NCI-H1092 (cell line): ENCODE measurements around the gene DOCK7.
"Not testable (repeated sequence)": the region's sequence is repeated elsewhere in the genome, so short reads cannot be mapped to it uniquely, and the experiment has no call there.

ENCODE experiments used
- DNase-seq: peaks from one replicate; lab custom pipeline; 2025; lab: John Stamatoyannopoulos, UW

The DOCK7 gene

GRCh38 chr1:62691062-62691844 is 3.1 kb upstream of the DOCK7 start:
- DNase-seq = no peak

GRCh38 chr1:62689524-62689923 is 1.3 kb upstream of the DOCK7 start:
- DNase-seq = no peak

GRCh38 chr1:62688687-62689085 is 500 bp upstream of the DOCK7 start:
- peak; percentile 30 for DNase-seq

GRCh38 chr1:62687421-62687902 is 724 bp downstream of the DOCK7 start:
- DNase-seq = peak; percentile 21

GRCh38 chr1:62686822-62687221 is 1.4 kb downstream of the DOCK7 start:
- no peak for DNase-seq

GRCh38 chr1:62685431-62685859 is 2.7 kb downstream of the DOCK7 start:
- DNase-seq = no peak

- no peak for DNase-seq
These were observed 5.7 kb downstream of the DOCK7 start for GRCh38 chr1:62682531-62682930.

- DNase-seq = not testable (repeated sequence)
These were observed 7.2 kb downstream of the DOCK7 start for GRCh38 chr1:62680992-62681391.

GRCh38 chr1:62677822-62678221 is 10.4 kb downstream of the DOCK7 start:
- DNase-seq = not testable (repeated sequence)

- DNase-seq = no peak
These were observed 11.4 kb downstream of the DOCK7 start for GRCh38 chr1:62676611-62677356.

- DNase-seq = no peak
These were observed 14.6 kb downstream of the DOCK7 start for GRCh38 chr1:62673629-62674028.

GRCh38 chr1:62672029-62672428 is 16.2 kb downstream of the DOCK7 start:
- DNase-seq = no peak

GRCh38 chr1:62654744-62655143 is 33.4 kb downstream of the DOCK7 start:
- no peak for DNase-seq

GRCh38 chr1:62652387-62652786 is 35.8 kb downstream of the DOCK7 start:
- no peak for DNase-seq

GRCh38 chr1:62643283-62643682 is 44.9 kb downstream of the DOCK7 start:
- DNase-seq = no peak

GRCh38 chr1:62637392-62638105 is 50.6 kb downstream of the DOCK7 start:
- DNase-seq = no peak

- DNase-seq = no peak
These were observed 59.7 kb downstream of the DOCK7 start for GRCh38 chr1:62628506-62628905.

GRCh38 chr1:62625415-62625814 is 62.8 kb downstream of the DOCK7 start:
- no peak for DNase-seq

- DNase-seq = no peak
These were observed 66.3 kb downstream of the DOCK7 start for GRCh38 chr1:62621907-62622306.

GRCh38 chr1:62613890-62614289 is 74.3 kb downstream of the DOCK7 start:
- no peak for DNase-seq

GRCh38 chr1:62613325-62613727 is 74.9 kb downstream of the DOCK7 start:
- no peak for DNase-seq

GRCh38 chr1:62612770-62613169 is 75.4 kb downstream of the DOCK7 start:
- no peak for DNase-seq

GRCh38 chr1:62610588-62610987 is 77.6 kb downstream of the DOCK7 start:
- not testable (repeated sequence) for DNase-seq
